ENCODE measurements around the gene USP14. TPM values are rescaled to one million over a fixed set of nuclear protein-coding genes. Genes with fewer than 3 reads are reported as not detected.

Gene USP14
- total RNA-seq, 1 donor from 2014 or later: 60.1 TPM

DNA sequence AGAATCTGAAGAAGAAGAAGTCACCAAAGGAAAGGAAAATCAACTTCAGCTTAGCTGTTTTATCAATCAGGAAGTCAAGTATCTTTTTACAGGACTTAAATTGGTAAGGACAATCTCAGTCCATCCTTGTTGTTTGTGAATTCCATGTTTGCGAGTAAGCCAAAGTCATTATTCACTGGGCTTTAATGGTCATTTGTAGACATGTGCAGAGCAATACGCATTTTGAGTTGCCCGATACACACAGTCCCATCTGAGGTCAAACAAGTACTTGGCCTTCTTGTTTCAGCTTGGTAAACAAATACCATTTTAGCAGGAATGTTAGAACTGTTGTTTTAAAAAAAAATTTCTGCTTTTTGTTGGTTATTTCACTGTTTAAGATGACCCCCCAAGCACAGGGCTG, 40.9 kb downstream of the USP14 start:
- H3K4me3 Mint-ChIP-seq (ENCODE audit: unreplicated experiment): no peak overlapping the region
- no peak for TF ChIP-seq CTCF (IDR thresholded peaks at IDR 0.05; ENCODE audit: unreplicated experiment)
- peaks cover 27% of the 10 kb centered on the region for H3K36me3 Mint-ChIP-seq (ENCODE audit: low read depth, unreplicated experiment)
- H3K4me1 Mint-ChIP-seq (ENCODE audit: unreplicated experiment): peaks cover 3% of the 10 kb centered on the region
- H3K27ac Mint-ChIP-seq (ENCODE audit: unreplicated experiment): no peak overlapping the region
- DNase-seq (ENCODE audit: low spot score): no peak
- H3K27me3 Mint-ChIP-seq (ENCODE audit: unreplicated experiment): peaks cover 6% of the 10 kb centered on the region
- H3K9me3 Mint-ChIP-seq (ENCODE audit: unreplicated experiment): no peaks in the 10 kb centered on the region

DNA sequence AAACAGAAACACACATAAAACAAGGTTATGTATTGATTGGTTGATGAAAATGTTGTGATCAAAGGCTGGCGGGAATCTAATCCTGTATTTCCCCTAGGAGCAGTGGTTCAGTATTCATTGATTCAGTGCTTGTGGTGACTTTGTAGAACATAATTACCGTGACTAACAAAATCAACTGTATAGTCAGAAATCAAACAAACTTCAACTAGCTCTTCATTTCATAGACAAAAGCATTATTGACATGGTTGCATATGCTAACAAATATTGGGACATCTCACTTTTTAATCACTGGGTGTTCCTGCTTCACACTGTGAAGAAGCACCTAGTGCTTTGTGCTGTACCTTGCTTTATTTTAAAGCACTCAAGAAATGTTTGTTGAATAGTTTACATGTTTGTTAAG, 41.4 kb downstream of the USP14 start:
- peaks cover 6% of the 10 kb centered on the region for H3K27me3 Mint-ChIP-seq (ENCODE audit: unreplicated experiment)

DNA sequence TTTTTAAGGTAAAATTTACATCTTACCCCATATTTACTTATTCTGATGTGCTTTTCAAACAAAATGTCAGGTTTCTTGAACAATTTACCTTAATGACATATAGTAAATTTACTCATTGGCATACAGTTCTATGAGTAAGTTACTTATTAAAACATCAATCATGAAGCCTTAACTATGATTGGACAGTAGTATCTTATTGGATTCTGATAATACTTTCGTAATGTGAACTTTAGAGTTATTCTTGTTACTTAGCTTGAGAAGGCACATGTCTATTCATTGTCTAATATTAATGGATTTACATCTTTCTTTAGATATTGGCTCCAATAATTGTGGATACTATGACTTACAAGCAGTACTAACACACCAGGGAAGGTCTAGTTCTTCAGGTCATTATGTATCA, 51.7 kb downstream of the USP14 start:
- Mint-ChIP-seq H3K27ac (ENCODE audit: unreplicated experiment) (no peak overlapping the region), H3K36me3 (ENCODE audit: low read depth, unreplicated experiment) (peaks cover 23% of the 10 kb centered on the region), H3K4me1 (ENCODE audit: unreplicated experiment) (peaks cover 11% of the 10 kb centered on the region), H3K4me3 (ENCODE audit: unreplicated experiment) (no peak overlapping the region), H3K27me3 (ENCODE audit: unreplicated experiment) (peaks cover 2% of the 10 kb centered on the region), H3K9me3 (ENCODE audit: unreplicated experiment) (no peaks in the 10 kb centered on the region)
- no peak for TF ChIP-seq CTCF (IDR thresholded peaks at IDR 0.05; ENCODE audit: unreplicated experiment)
- DNase-seq (ENCODE audit: low spot score): no peak

More for the DNA sequence above, 41.4 kb downstream of the USP14 start:
- Mint-ChIP-seq H3K4me1 (ENCODE audit: unreplicated experiment) (peaks cover 3% of the 10 kb centered on the region), H3K9me3 (ENCODE audit: unreplicated experiment) (no peaks in the 10 kb centered on the region), H3K4me3 (ENCODE audit: unreplicated experiment) (no peak overlapping the region), H3K27ac (ENCODE audit: unreplicated experiment) (no peak overlapping the region), H3K36me3 (ENCODE audit: low read depth, unreplicated experiment) (peaks cover 27% of the 10 kb centered on the region)
- DNase-seq (ENCODE audit: low spot score): no peak
- TF ChIP-seq CTCF (IDR thresholded peaks at IDR 0.05; ENCODE audit: unreplicated experiment): no peak

GRCh38 chr18:210733-211132, 52.4 kb downstream of the USP14 start:
- H3K36me3 Mint-ChIP-seq (ENCODE audit: low read depth, unreplicated experiment): peaks cover 20% of the 10 kb centered on the region
- no peak for TF ChIP-seq CTCF (IDR thresholded peaks at IDR 0.05; ENCODE audit: unreplicated experiment)
- H3K4me1 Mint-ChIP-seq (ENCODE audit: unreplicated experiment): peaks cover 16% of the 10 kb centered on the region
- no peak overlapping the region for H3K4me3 Mint-ChIP-seq (ENCODE audit: unreplicated experiment)
- no peaks in the 10 kb centered on the region for H3K9me3 Mint-ChIP-seq (ENCODE audit: unreplicated experiment)
- no peak overlapping the region for H3K27ac Mint-ChIP-seq (ENCODE audit: unreplicated experiment)
- no peak for DNase-seq (ENCODE audit: low spot score)
- H3K27me3 Mint-ChIP-seq (ENCODE audit: unreplicated experiment): peaks cover 2% of the 10 kb centered on the region

GRCh38 chr18:211582-211981, 53.2 kb downstream of the USP14 start:
- peaks cover 2% of the 10 kb centered on the region for H3K27me3 Mint-ChIP-seq (ENCODE audit: unreplicated experiment)

More at GRCh38 chr18:211582-211981, 53.2 kb downstream of the USP14 start:
- no peak for DNase-seq (ENCODE audit: low spot score)
- no peak for TF ChIP-seq CTCF (IDR thresholded peaks at IDR 0.05; ENCODE audit: unreplicated experiment)
- H3K9me3 Mint-ChIP-seq (ENCODE audit: unreplicated experiment): no peaks in the 10 kb centered on the region
- H3K27ac Mint-ChIP-seq (ENCODE audit: unreplicated experiment): peak overlapping the region; percentile 81
- H3K4me3 Mint-ChIP-seq (ENCODE audit: unreplicated experiment): no peak overlapping the region
- H3K36me3 Mint-ChIP-seq (ENCODE audit: low read depth, unreplicated experiment): peaks cover 16% of the 10 kb centered on the region
- peaks cover 16% of the 10 kb centered on the region for H3K4me1 Mint-ChIP-seq (ENCODE audit: unreplicated experiment)
